ENCODE results near the gene RAB3GAP1.
"Not testable (repeated sequence)": the region's sequence is repeated elsewhere in the genome, so short reads cannot be mapped to it uniquely, and the experiment has no call there.

The RAB3GAP1 gene

DNA sequence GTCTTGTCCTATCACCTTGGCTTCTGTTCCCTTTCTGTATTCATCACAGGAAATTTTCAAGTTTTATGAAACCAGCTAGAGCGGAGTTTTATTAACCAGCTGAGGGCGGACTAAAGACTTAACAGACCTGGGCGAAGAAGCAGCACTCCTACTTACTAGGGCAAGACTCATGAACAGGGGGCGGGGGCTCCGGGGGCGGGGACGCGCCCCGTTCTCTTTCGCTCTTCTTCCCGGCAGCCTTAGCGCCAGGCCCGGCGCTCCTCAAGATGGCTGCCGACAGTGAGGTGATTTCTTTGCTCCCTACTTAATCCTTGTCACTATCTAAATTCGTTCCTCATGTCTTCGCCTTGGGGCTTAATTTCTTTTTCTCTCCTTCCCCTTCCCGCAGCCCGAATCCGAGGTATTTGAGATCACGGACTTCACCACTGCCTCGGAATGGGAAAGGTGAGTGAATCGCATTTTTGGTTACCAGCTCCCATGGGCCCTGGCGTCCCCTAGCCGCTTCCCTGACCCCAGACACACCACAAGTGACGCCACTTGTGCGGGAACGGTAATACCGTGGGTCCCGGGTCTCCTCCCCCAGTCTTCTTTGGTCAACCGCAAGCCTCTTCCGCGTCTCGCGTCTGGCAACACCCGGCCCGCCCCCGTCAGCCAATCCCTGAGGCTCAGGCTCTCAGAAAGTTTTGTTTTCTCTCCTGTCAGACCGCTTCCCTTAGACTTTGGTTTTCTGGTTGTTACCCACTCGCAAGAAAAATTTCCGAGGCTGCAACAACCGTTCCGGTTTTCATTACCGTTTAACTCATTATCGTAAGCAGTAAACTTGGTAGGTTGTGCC lies at the start of gene RAB3GAP1:
RAB3GAP1 (plus strand) TSS at position 251 of the 835 bp plus-strand sequence; CDS start at position 267, 16 bp downstream.
- Histone ChIP-seq H3K4me1 (ENCODE audit: insufficient read depth, low read length) (peaks cover 5% of the 10 kb centered on the region; the same call in 1 of the 2 replicates), H3K36me3 (ENCODE audit: insufficient read depth, low read length) (no peaks in the 10 kb centered on the region), H3K9ac (ENCODE audit: low read depth, low read length) (peak within 1 kb of the TSS; percentile 91), H3K9me3 (ENCODE audit: control insufficient read depth, insufficient read depth, low read length) (no peaks in the 10 kb centered on the region)

DNA sequence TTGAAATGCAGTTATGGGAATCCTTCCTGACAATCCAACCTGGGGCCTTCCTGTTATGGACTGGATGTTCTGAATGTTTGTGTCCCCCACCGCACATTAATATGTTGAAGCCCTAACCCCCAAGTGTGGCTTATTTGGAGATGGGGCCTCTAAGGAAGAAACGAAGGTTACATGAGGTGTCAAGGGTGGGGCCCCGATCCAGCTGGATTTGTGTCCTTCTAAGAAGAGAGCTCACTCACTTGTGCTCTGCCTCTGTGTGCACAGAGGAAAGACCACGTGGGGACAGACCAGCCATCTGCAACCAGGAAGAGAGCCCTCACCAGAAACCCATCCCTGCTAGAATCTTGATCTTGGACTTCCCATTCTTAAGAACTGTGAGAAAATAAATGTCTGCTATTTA lies 49.3 kb upstream of the RAB3GAP1 start:
- Histone ChIP-seq H3K36me3 (ENCODE audit: insufficient read depth, low read length) (no peaks in the 10 kb centered on the region), H3K9ac (ENCODE audit: low read depth, low read length) (no peak overlapping the region), H3K9me3 (ENCODE audit: control insufficient read depth, insufficient read depth, low read length) (no peaks in the 10 kb centered on the region), H3K4me1 (ENCODE audit: insufficient read depth, low read length) (peaks cover 6% of the 10 kb centered on the region)

DNA sequence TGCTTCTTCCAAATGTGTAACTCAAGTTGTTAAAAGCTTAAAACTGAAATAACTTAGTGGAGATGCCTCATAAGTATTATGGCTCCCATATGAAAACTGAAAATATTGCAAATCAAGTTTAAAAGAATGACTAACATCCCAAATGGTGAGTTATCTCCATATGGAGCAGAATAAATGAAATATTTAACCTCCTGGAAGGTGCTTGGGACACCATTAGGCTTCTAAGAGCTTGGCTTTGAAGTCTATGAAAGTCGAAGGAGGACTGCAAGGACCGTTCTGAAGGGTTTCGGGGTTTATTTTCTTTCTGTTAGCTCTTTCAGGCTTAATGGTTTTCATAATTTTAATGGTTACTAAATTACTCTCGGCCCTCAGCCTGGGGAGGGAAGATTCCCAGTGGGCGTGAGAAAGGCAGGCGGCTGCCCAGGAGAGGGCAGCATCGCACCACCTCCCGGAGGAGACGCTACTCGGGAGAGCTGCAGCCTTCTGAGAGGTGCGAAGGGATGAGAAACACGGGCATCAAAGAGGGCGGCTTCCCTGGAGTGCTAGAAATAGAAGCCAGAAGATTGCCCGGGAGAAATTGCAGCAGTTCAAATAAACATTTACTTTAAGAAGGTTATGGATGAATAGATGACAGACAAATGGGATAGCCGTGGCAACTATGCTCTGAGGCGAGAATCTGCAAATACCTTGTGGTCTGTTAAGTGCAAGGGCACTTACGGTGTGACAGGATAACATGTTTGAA lies 47.9 kb upstream of the RAB3GAP1 start:
- H3K4me1 ChIP-seq (ENCODE audit: insufficient read depth, low read length) = peaks cover 6% of the 10 kb centered on the region
- no peaks in the 10 kb centered on the region for H3K9me3 ChIP-seq (ENCODE audit: control insufficient read depth, insufficient read depth, low read length)
- no peak overlapping the region for H3K9ac ChIP-seq (ENCODE audit: low read depth, low read length)
- no peaks in the 10 kb centered on the region for H3K36me3 ChIP-seq (ENCODE audit: insufficient read depth, low read length)

DNA sequence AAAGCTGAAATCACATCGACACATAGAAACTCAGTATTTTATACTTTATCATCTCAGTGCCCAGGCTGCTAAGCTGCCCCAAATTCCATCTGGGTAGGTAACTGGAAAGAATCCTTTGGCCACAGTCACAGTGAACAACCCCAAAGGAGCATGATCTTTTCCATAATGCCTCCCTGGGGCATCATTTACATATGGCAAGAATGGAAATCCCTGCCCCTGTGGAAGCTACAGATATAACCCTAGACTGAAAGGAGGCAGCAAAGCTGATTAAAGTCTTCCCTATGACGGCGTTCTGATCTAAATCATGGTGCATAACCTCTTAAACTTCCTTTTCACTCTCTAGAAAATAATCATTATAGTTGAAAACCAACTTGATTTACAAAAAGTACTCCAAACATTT lies 46.3 kb upstream of the RAB3GAP1 start:
- Histone ChIP-seq H3K36me3 (ENCODE audit: insufficient read depth, low read length) (no peaks in the 10 kb centered on the region), H3K9me3 (ENCODE audit: control insufficient read depth, insufficient read depth, low read length) (no peaks in the 10 kb centered on the region), H3K4me1 (ENCODE audit: insufficient read depth, low read length) (peaks cover 6% of the 10 kb centered on the region), H3K9ac (ENCODE audit: low read depth, low read length) (no peak overlapping the region)

DNA sequence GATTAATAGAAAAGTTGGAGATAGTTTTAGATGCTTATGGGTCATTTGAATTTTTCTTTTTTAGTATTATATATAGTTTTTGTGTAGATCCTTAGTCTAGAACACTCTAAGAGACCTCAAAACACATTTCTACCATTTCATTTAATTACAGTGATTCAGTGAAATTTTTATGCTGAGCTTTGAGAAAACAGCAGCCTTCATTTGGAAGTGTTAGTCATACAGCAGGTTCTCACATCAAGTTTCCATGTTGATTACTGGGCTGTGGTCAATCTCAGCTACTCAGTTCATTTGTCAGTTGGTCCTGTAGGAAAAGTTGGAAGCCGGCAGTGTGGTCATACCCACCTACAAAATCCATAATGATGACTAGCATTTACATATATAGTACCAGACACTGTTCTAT lies 42.8 kb upstream of the RAB3GAP1 start:
- H3K9me3 ChIP-seq (ENCODE audit: control insufficient read depth, insufficient read depth, low read length) = no peaks in the 10 kb centered on the region
- H3K9ac ChIP-seq (ENCODE audit: low read depth, low read length) = no peak overlapping the region
- no peaks in the 10 kb centered on the region for H3K36me3 ChIP-seq (ENCODE audit: insufficient read depth, low read length)
- H3K4me1 ChIP-seq (ENCODE audit: insufficient read depth, low read length) = peaks cover 6% of the 10 kb centered on the region

DNA sequence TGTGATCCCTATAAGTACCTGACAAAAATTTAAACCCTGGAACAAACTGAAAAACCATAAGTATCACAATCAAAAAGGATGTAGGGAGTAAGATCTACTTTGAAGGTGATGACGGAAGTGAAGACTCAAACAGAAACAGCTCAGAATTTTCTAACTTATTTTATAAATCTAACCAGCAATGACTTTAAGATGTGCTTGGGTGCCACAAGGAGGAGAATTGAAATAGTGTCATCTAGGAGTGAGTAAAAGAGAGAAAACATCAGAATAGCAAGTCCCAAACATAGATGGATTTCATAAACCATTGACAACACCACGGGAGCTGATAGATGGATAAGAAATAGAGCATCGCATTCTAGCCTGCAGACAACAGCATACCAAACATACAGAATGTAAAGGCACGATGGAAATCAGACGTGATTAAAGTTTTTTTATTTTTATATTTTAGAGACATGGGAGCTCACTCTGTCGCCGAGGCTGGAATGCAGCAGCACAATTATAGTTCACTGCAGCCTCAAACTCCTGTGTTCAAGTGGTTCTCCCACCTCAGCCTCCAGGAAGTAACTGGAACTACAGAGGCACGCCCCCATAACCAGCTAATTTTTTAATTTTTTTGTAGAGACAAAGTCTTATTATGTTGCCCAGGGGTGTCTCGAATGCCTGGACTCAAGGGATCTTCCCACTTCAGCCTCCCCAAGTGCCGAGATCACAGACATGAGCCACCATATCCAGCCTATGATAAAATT lies 41.7 kb upstream of the RAB3GAP1 start:
- Histone ChIP-seq H3K9ac (ENCODE audit: low read depth, low read length) (no peak overlapping the region), H3K4me1 (ENCODE audit: insufficient read depth, low read length) (peaks cover 2% of the 10 kb centered on the region; the same call in 1 of the 2 replicates)

DNA sequence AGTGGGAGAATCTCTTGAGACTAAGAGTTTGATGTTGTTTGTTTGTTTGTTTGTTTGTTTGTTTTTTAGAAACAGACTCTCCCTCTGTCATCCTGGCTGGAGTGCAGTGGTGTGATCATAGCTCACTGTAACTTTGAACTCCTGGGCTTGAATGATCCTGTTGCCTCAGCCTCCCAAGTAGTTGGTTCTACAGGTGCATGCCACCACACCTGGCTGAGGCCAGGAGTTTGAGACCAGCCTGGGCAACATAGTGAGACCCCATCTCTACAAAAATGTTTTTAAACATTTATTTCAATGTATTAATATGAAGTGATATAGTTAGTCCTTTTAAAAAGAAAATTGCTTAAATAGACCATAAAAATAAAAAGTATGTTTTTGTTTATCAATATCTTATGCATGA lies 40.5 kb upstream of the RAB3GAP1 start:
- H3K36me3 ChIP-seq (ENCODE audit: insufficient read depth, low read length) = no peaks in the 10 kb centered on the region
- H3K9ac ChIP-seq (ENCODE audit: low read depth, low read length) = no peak overlapping the region
- H3K9me3 ChIP-seq (ENCODE audit: control insufficient read depth, insufficient read depth, low read length) = peaks cover 4% of the 10 kb centered on the region; the same call in 1 of the 2 replicates
- no peaks in the 10 kb centered on the region for H3K4me1 ChIP-seq (ENCODE audit: insufficient read depth, low read length)

More for the DNA sequence above, 41.7 kb upstream of the RAB3GAP1 start:
- Histone ChIP-seq H3K36me3 (ENCODE audit: insufficient read depth, low read length) (no peaks in the 10 kb centered on the region), H3K9me3 (ENCODE audit: control insufficient read depth, insufficient read depth, low read length) (no peaks in the 10 kb centered on the region)

DNA sequence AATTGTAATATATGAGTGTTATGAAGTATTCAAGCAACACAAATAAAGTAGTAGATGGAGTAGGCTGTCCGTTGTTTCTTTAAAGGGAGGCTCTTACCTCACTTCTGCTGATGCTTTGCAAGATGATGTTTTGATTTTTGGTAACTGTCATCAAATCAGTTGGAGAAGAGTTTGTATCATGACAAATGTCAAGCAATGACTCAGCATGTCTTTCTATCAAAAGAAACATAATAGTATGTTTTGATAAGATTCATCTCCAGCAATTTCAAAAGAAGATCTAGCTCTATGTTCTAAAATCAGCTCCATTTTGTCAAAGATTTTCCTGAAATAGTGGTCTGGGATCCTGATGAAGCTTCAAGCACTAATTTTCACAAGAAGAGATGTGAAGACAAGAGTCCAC lies 30.5 kb upstream of the RAB3GAP1 start:
- no peaks in the 10 kb centered on the region for H3K4me1 ChIP-seq (ENCODE audit: insufficient read depth, low read length)
- no peaks in the 10 kb centered on the region for H3K9me3 ChIP-seq (ENCODE audit: control insufficient read depth, insufficient read depth, low read length)
- H3K36me3 ChIP-seq (ENCODE audit: insufficient read depth, low read length) = no peaks in the 10 kb centered on the region
- H3K9ac ChIP-seq (ENCODE audit: low read depth, low read length) = no peak overlapping the region

DNA sequence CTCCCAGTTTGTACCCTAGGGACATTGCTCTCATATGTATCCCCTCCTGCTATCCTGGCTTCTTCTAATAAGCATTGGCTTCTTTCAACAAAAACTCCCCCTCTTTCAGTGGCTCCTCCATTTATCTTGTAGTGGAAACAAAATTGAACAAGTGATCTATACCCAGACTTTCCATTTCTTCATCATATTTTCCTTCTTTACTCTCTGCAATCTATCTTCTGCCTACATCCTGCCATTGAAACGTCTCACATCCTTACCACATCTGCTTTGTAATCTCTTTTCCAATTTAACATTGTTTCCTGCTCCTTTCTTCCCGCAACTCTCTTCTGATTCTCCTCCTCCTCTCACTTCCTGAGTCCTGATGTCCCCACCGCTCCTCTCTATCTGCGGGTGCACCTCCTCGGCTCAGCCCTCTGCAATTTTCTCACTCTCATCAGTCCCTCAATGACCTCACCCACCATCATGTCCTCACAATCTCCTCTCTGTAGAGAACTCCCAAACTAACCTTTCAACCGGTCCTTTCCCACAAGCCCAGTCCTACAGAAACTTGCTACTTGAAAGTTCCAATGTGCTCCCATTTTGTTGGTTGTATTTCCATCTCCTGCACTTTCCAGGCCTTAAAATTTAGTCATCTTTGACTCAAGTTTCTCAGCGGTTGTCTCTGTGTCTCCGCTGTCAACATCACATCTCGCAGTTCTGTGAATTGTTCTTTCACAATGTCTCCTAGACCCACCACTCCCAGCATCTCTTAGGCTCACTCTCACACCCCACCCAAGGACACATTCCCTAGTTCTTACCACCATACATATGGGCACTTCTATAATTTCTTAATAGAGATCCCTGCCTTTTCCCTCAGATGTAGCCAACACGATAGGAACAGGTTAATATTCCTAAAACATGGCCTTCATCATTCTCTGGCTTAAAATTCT lies 28.9 kb upstream of the RAB3GAP1 start:
- H3K4me1 ChIP-seq (ENCODE audit: insufficient read depth, low read length) = no peaks in the 10 kb centered on the region
- no peak overlapping the region for H3K9ac ChIP-seq (ENCODE audit: low read depth, low read length)
- no peaks in the 10 kb centered on the region for H3K9me3 ChIP-seq (ENCODE audit: control insufficient read depth, insufficient read depth, low read length)
- H3K36me3 ChIP-seq (ENCODE audit: insufficient read depth, low read length) = no peaks in the 10 kb centered on the region

DNA sequence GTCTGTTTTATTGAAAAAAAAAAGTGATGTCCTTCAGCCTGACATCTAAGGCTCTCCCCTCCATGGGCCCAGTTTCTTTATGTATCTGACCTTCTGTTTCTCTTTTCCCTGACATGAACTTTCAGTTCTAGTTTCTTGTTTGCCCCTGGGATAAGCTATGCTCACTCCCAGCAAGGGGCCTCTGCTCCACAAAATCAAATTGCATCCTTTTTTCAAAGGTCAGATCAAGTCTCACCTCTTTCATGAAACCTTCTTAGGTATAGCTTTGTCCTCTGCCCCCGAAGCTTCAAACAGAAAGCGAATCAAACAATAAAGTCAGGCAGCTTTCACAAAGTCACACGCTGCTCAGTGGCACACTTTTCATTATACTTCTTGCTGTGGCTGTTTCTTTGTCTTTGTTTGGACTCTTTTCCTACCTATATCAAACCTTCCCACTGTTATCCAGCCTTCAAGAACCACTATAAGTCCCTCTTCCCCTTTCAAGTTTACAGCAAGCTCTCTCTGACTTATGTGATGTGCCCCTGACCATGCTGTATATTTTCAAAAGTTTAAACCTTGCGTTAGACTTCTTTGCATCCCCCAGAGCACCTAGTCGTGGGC lies 28.1 kb upstream of the RAB3GAP1 start:
- Histone ChIP-seq H3K36me3 (ENCODE audit: insufficient read depth, low read length) (no peaks in the 10 kb centered on the region), H3K4me1 (ENCODE audit: insufficient read depth, low read length) (no peaks in the 10 kb centered on the region), H3K9me3 (ENCODE audit: control insufficient read depth, insufficient read depth, low read length) (no peaks in the 10 kb centered on the region), H3K9ac (ENCODE audit: low read depth, low read length) (no peak overlapping the region)

DNA sequence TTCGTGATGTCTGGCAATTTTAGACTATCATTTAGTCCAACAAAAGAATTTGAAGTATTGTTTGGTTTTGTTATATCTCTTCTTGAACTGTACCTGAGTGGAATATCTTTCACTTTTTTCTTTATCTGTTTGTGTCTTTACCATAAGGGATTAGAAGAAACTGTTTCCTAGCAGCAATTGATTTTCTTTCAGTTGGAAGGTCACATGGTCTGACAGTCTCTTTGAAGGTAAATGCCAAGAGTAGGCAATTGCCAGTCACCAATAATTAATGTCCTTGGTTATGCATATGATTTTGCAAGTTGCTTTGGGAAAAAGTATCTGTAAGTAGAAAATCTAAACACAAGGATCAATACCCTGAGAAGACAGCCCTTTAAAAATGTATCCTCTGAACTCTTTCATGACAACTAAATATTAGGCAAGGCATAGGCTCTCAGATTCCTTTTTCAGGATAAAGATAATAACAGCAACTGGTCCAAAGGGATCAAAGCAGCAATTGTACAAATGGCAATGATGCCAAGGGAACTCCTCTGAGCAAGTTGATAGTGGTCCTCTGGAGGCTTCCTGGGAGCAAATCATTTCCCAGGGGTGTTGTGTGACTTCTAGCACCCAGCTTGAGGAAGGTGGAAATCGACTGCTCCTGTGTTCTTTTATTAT lies 22.5 kb upstream of the RAB3GAP1 start:
- Histone ChIP-seq H3K9ac (ENCODE audit: low read depth, low read length) (no peak overlapping the region), H3K4me1 (ENCODE audit: insufficient read depth, low read length) (no peaks in the 10 kb centered on the region), H3K9me3 (ENCODE audit: control insufficient read depth, insufficient read depth, low read length) (no peaks in the 10 kb centered on the region), H3K36me3 (ENCODE audit: insufficient read depth, low read length) (no peaks in the 10 kb centered on the region)

DNA sequence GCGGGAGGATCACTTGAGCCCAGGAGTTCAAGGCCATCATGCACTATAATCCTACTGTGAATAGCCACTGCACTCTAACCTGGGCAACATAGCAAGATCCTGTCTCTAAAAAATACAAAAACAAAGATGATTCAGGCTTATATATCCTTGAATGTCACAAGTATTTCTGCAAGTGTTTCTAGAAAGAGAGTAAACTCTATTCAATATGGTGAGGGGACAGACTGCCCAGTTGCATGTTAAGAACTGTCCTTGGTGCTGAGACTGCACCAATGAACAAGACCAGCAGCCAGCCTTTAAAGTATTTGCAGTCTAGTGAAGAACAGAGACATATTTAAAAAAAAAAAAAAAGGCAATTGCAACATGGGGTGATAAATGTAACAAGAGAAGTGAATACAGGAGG lies 21.3 kb upstream of the RAB3GAP1 start:
- H3K9me3 ChIP-seq (ENCODE audit: control insufficient read depth, insufficient read depth, low read length) = no peaks in the 10 kb centered on the region
- no peaks in the 10 kb centered on the region for H3K4me1 ChIP-seq (ENCODE audit: insufficient read depth, low read length)
- no peak overlapping the region for H3K9ac ChIP-seq (ENCODE audit: low read depth, low read length)
- no peaks in the 10 kb centered on the region for H3K36me3 ChIP-seq (ENCODE audit: insufficient read depth, low read length)

DNA sequence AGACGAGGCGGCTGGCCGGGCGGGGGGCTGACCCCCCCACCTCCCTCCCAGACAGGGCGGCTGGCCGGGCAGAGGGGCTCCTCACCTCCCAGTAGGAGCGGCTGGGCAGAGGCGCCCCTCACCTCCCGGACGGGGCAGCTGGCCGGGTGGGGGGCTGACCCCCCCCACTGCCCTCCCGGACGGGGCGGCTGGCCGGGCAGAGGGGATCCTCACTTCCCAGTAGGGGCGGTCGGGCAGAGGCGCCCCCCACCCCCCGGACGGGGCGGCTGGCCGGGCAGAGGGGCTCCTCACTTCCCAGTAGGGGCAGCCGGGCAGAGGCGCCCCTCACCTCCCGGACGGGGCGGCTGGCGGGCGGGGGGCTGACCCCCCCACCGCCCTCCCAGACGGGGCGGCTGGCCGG lies 18.9 kb upstream of the RAB3GAP1 start:
- not testable (repeated sequence) for H3K9me3 ChIP-seq (ENCODE audit: control insufficient read depth, insufficient read depth, low read length); H3K4me1 ChIP-seq (ENCODE audit: insufficient read depth, low read length); H3K36me3 ChIP-seq (ENCODE audit: insufficient read depth, low read length); H3K9ac ChIP-seq (ENCODE audit: low read depth, low read length)
